NCI-H345 treated with DMSO at 0.1 percent for 48 hours (cell line): Measurements from ENCODE around the gene GBP3.
"Not testable (repeated sequence)": the region's sequence is repeated elsewhere in the genome, so short reads cannot be mapped to it uniquely, and the experiment has no call there.

Source experiments
- DNase-seq: peaks from one replicate; lab custom pipeline; 2025; ENCODE audit not compliant: unreplicated experiment; lab: John Stamatoyannopoulos, UW

The GBP3 gene

GRCh38 chr1:89041721-89042120 lies 19.1 kb upstream of the GBP3 start:
- no peak for DNase-seq

DNA sequence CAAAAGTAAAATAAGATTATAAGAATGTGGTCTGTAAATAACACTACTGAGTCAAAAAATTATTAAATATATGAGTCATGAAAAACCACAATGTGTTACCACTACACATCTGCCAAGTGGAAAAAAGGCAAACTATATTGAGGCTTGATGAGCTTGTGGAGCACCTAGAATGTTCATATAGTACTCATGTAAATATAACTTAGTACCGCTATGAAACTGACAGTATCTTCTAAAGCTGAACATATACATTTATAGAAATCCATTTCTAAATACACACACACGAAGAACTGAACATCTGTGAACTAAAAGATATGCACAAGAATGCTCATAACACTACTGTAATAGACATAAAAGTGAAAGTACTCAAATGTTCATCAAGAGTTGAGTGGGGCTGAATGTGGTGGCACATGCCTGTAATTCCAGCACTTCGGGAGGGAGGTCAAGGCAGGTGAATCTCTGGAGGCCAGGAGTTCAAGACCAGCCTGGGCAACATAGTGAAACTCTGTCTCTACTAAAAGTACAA lies 18.5 kb upstream of the GBP3 start:
- DNase-seq, result no peak

DNA sequence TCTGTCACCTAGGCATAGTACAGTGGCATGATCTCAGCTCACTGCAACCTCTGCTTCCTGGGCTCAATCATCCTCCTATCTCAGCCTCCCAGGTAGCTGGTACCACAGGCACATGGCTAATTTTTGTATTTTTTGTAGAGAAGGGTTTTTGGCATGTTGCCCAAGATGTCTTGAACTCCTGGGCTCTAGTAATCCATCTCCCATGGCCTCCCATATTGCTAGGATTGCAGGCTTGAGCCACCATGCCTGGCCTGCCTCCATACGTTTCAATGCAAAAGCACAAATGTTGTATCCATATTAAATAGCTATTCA lies 17.6 kb upstream of the GBP3 start:
- DNase-seq, result no peak

DNA sequence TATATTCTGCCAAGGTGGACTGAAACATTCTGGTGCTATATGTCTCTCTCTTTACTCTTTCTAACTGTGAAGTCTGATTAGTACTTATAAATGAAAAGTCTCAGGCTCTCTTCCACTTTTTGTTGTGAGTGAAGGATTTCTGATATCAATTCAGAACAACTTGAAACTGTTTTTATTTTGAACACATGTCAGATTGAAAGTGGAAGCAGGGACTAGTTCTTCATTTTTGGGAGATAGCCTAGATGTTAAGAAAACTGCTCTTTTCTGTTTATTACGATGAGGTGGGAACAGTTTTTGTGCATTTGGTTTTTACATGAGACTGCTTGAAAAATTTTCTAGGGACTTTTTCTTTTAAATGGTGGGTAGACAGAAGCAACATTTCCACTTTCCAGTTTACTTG lies 14.5 kb upstream of the GBP3 start:
- DNase-seq, result no peak

- DNase-seq, result no peak
Observed at GRCh38 chr1:89035080-89035479, 12.4 kb upstream of the GBP3 start.

- DNase-seq, result not testable (repeated sequence)
Observed at GRCh38 chr1:89034004-89034403, 11.3 kb upstream of the GBP3 start.

- not testable (repeated sequence) for DNase-seq
Observed at GRCh38 chr1:89029051-89029450, 6.4 kb upstream of the GBP3 start.

DNA sequence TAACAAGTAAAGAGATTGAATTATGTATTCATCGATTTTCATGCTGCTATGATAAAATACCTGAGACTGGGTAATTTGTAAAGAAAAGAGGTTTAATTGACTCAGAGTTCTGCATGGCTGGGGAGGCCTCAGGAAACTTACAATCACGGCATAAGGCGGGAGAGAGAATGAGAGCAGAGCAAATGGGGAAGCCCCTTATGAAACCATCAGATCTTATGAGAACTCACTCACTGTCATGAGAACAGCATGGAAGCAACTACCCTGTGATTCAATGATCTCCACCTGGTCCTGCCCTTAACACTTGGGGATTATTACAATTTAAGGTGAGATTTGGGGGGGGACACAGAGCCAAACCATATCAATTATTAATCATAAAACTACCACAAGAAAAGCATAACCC lies 3.3 kb upstream of the GBP3 start:
- no peak for DNase-seq

GRCh38 chr1:89023026-89023425 lies 360 bp upstream of the GBP3 start:
- no peak for DNase-seq

DNA sequence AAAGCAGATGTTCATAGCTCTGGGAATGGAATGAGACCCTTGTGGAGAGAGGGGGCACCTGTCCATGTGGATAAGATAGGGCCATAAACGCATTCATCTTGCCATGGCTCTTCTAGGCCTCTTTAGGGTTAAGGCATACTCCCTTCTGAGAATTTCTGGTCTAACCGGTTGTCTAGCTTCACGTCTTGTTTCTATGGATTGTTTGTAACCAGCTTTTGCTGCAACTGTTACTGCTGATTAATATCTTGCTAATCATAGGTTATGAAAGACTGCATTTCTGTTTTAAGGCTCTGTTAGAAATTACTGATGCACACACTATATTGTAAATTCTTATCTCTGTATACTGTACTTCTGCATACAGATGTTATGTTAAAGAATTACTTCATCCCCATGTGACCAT lies 4.3 kb downstream of the GBP3 start:
- not testable (repeated sequence) for DNase-seq

GRCh38 chr1:89008511-89008910 lies 14.2 kb downstream of the GBP3 start:
- no peak for DNase-seq

- DNase-seq, result no peak
Observed at GRCh38 chr1:89005286-89006151, 17.1 kb downstream of the GBP3 start.

DNA sequence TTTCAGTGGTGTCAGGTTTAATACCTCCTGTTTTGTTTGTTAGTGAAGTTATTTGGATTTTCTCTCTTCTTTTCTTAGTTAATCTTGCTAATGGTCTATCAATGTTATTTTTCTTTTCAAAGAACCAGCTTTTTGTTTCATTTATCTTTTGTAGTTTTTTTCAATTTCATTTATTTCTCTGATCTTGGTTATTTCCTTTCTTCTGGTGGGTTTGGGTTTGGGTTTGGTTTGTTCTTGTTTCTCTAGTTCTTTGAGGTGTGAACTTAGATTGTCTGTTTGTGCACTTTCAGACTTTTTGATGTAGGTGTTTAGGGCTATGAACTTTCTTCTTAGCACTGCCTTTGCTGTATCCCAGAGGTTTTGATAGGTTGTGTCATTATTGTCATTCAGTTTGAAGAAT lies 20.5 kb downstream of the GBP3 start:
- not testable (repeated sequence) for DNase-seq

GRCh38 chr1:89001510-89001909 lies 21.2 kb downstream of the GBP3 start:
- no peak for DNase-seq

DNA sequence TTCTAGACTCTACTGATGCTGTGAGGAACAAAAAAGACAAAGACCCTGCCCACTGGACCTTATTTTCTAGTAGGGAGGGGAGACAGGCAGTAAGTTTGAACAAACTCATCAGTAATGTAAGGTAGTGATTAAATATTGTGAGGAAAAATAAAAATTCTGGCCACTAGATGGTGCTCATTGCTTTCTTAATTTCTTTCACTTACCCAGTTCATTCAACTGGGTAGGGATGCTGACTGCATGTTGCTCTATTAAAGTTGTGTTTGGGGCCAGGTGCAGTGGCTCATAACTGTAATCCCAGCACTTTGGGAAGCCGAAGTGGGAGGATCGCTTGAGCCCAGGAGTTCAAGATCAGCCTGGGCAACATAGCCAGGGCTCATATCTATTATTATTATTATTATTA lies 23.9 kb downstream of the GBP3 start:
- DNase-seq, result peak; percentile 62

GRCh38 chr1:88990426-88990825 lies 32.2 kb downstream of the GBP3 start:
- no peak for DNase-seq

DNA sequence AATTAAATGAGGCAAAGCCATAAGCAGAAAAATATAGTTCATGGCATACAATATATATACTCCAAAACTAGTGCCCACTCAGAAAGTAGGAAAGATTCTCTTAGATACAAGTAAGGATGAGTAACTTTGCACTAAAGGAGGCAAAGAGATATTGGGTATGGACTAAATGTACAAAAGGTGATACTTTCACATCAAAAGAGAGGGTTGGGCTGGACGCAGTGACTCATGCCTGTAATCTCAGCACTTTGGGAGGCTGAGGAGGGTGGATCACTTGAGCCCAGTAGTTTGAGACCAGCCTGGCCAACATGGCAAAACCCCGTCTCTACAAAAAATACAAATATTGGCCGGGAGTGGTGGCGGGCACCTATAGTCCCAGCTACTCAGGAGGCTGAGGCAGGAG lies 37.0 kb downstream of the GBP3 start:
- DNase-seq, result no peak

GRCh38 chr1:88985032-88985431 lies 37.6 kb downstream of the GBP3 start:
- DNase-seq, result peak; percentile 66

DNA sequence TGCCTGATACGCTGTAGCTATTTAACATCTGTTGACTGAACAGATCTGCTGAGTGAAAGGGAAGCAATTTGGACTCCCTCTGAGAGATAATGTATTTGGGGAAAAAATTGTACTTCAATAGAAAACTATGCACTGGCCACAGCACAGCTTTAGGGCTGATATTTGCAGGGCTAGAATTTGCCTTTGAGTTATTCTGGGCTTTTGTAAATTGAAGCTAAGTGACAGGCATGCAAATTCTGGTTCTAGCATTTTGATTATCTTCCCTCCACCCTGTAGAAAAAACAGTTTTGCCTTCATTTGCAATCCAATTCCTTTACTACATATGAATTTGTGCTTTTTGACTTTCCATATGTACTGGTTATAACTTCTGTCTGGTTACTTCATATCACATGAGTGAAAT lies 38.1 kb downstream of the GBP3 start:
- no peak for DNase-seq

- DNase-seq, result peak; percentile 29
Observed at GRCh38 chr1:88983791-88984559, 38.7 kb downstream of the GBP3 start.

- DNase-seq, result no peak
Observed at GRCh38 chr1:88982055-88982454, 40.6 kb downstream of the GBP3 start.

- not testable (repeated sequence) for DNase-seq
Observed at GRCh38 chr1:88981506-88981905, 41.2 kb downstream of the GBP3 start.
